ENCODE results near the gene TAS2R7. TPM values are rescaled to one million over a fixed set of nuclear protein-coding genes. Genes with fewer than 3 reads are reported as not detected.

The TAS2R7 gene, protein sequence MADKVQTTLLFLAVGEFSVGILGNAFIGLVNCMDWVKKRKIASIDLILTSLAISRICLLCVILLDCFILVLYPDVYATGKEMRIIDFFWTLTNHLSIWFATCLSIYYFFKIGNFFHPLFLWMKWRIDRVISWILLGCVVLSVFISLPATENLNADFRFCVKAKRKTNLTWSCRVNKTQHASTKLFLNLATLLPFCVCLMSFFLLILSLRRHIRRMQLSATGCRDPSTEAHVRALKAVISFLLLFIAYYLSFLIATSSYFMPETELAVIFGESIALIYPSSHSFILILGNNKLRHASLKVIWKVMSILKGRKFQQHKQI
- total RNA-seq (not detected in 2 replicates), polyA plus RNA-seq (not detected in 2 replicates), polyA minus RNA-seq (not detected in 2 replicates)
- not detected for total RNA-seq (2013)

DNA sequence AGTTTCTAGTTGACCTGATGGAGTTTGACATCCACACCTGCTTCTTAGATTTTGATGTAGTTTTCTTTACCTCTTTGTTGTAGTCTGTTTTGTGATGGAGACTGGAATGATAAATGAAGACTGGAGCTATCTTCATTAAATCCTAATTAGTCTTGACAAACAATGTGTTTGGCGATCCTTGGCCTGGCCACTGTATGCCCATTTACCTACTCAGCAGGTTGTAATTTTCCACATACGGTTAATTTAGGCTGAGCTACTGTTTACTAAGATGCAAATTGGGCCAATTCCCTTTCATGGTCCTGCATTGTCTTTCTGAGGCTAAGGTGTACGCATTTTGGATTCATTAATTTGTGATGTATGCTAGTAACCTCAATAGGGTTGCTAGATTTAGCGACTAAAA lies at the start of gene TAS2R7:
Gene TAS2R7 (minus strand): TSS at position 41 of the 400 bp plus-strand sequence. CDS start 57 bp downstream, outside the sequence.
- CTCF ChIA-PET, result no interaction called here

More for the DNA sequence above, at the start of gene TAS2R7:
- POLR2A ChIA-PET, result no interaction called here
- Histone ChIP-seq H4K20me1 (ENCODE audit: control insufficient read depth, insufficient read depth, low read length, poor library complexity, severe bottlenecking) (no peaks in the 10 kb centered on the region), H3K4me2 (replicated peaks; ENCODE audit: low read depth, low read length, poor library complexity, severe bottlenecking) (no peak within 1 kb of the TSS), H3K27me3 (replicated peaks in 1 of 4; ENCODE audit: control extremely low read depth in 1 of 4, control insufficient read depth in 3 of 4, insufficient read depth in 4 of 4, low read length in 3 of 4) (peaks cover 0 to 5% (median 1%) of the 10 kb centered on the region in 4 experiments), H3K27ac (ENCODE audit: low read length in 2 of 2) (no peak within 1 kb of the TSS), H3K79me2 (ENCODE audit: control insufficient read depth, insufficient read depth, low read length) (no peaks in the 10 kb centered on the region), H3K9ac (ENCODE audit: low read length) (no peak within 1 kb of the TSS), H3K4me3 (ENCODE audit: control extremely low read depth in 1 of 5, extremely low read depth in 1 of 5, insufficient read depth in 1 of 5, low read depth in 2 of 5, low read length in 4 of 5) (no peak within 1 kb of the TSS), H2AFZ (ENCODE audit: insufficient read depth, low read depth, low read length, poor library complexity, severe bottlenecking) (no peak within 1 kb of the TSS), H3K36me3 (replicated peaks in 1 of 2; ENCODE audit: control extremely low read depth in 1 of 2, control insufficient read depth in 1 of 2, extremely low read depth in 1 of 2, insufficient read depth in 2 of 2, low read length in 1 of 2) (no peaks in the 10 kb centered on the region), H3K9me3 (ENCODE audit: control extremely low read depth in 1 of 3, control insufficient read depth in 2 of 3, insufficient read depth in 1 of 3, low read length in 2 of 3) (no peaks in the 10 kb centered on the region), H3K4me1 (ENCODE audit: control insufficient read depth in 2 of 2, insufficient read depth in 2 of 2, low read length in 2 of 2) (no peaks in the 10 kb centered on the region)
- intact Hi-C loops (cut with micrococcal nuclease), result no loop called here
- TF ChIP-seq EZH2 (IDR thresholded peaks at IDR 0.05; ENCODE audit: borderline replicate concordance, insufficient read depth, low read depth, low read length, poor library complexity, severe bottlenecking), result no peak
- TF ChIP-seq CTCF (IDR thresholded peaks at IDR 0.05), result no peak
- DNase-seq, result no peak
- Mint-ChIP-seq H3K27me3 (peaks cover 11% of the 10 kb centered on the region), H3K4me1 (no peaks in the 10 kb centered on the region), H3K4me3 (no peak within 1 kb of the TSS), H3K9me3 (ENCODE audit: insufficient read depth) (no peaks in the 10 kb centered on the region), H3K27ac (no peak within 1 kb of the TSS)
- WGBS (ENCODE audit: insufficient coverage), result 100% methylated on average over 2 of the region's 4 CpGs
- no peak for ATAC-seq (ENCODE audit: low read depth)
